COLO668 (cell line): ENCODE measurements around the gene MAP2K2.
A peak's percentile ranks its signal among the peaks of the same experiment; 100 is the strongest.

Source experiments
- DNase-seq: peaks from one replicate; lab custom pipeline; 2025; ENCODE audit not compliant: unreplicated experiment; lab: John Stamatoyannopoulos, UW

MAP2K2 gene

GRCh38 chr19:4100647-4101495 lies 23.1 kb downstream of the MAP2K2 start:
- DNase-seq = no peak

GRCh38 chr19:4099041-4099764 lies 24.7 kb downstream of the MAP2K2 start:
- DNase-seq = no peak

GRCh38 chr19:4098493-4098892 lies 25.4 kb downstream of the MAP2K2 start:
- no peak for DNase-seq

GRCh38 chr19:4097501-4097900 lies 26.4 kb downstream of the MAP2K2 start:
- DNase-seq = no peak

GRCh38 chr19:4096049-4096892 lies 27.7 kb downstream of the MAP2K2 start:
- DNase-seq = no peak

- no peak for DNase-seq
Measured at GRCh38 chr19:4095488-4095844, 28.5 kb downstream of the MAP2K2 start.

GRCh38 chr19:4094761-4095487 lies 29.0 kb downstream of the MAP2K2 start:
- no peak for DNase-seq

- no peak for DNase-seq
Measured at GRCh38 chr19:4094291-4094690, 29.6 kb downstream of the MAP2K2 start.

GRCh38 chr19:4093643-4094175 lies 30.2 kb downstream of the MAP2K2 start:
- DNase-seq = no peak

- no peak for DNase-seq
Measured at GRCh38 chr19:4090356-4091220, 33.3 kb downstream of the MAP2K2 start.

GRCh38 chr19:4089946-4090345 lies 34.0 kb downstream of the MAP2K2 start:
- no peak for DNase-seq

GRCh38 chr19:4089400-4089908 lies 34.5 kb downstream of the MAP2K2 start:
- no peak for DNase-seq

- no peak for DNase-seq
Measured at GRCh38 chr19:4088975-4089374, 34.9 kb downstream of the MAP2K2 start.

- DNase-seq = no peak
Measured at GRCh38 chr19:4087787-4088679, 35.9 kb downstream of the MAP2K2 start.

GRCh38 chr19:4086411-4086867 lies 37.5 kb downstream of the MAP2K2 start:
- DNase-seq = no peak

GRCh38 chr19:4084547-4084877 lies 39.4 kb downstream of the MAP2K2 start:
- no peak for DNase-seq

GRCh38 chr19:4083677-4084546 lies 40.0 kb downstream of the MAP2K2 start:
- DNase-seq = peak; percentile 76
